SU-DHL-6 (cell line): Measurements from ENCODE around the gene NAA40.

Experiments
- EZH2phosphoT487 ChIP-seq: fragments of 200-600 bp; sonication (generic), shearing (Covaris generic); conservative IDR thresholded peaks from 2 replicates; pipeline ENCODE4 v1.6.1; 2018; ENCODE audit warnings: mild to moderate bottlenecking, antibody characterized with exemption, low read length, moderate library complexity, mixed read lengths
- TF ChIP-seq, protein P1 (sequence below): fragments of 200-600 bp; sonication (generic); IDR thresholded peaks from one replicate; pipeline ENCODE4 v1.5.1; 2017; ENCODE audit warnings: antibody characterized with exemption, mild to moderate bottlenecking, low read length, moderate library complexity; ENCODE audit not compliant: insufficient read depth, poor library complexity, severe bottlenecking

DNA sequence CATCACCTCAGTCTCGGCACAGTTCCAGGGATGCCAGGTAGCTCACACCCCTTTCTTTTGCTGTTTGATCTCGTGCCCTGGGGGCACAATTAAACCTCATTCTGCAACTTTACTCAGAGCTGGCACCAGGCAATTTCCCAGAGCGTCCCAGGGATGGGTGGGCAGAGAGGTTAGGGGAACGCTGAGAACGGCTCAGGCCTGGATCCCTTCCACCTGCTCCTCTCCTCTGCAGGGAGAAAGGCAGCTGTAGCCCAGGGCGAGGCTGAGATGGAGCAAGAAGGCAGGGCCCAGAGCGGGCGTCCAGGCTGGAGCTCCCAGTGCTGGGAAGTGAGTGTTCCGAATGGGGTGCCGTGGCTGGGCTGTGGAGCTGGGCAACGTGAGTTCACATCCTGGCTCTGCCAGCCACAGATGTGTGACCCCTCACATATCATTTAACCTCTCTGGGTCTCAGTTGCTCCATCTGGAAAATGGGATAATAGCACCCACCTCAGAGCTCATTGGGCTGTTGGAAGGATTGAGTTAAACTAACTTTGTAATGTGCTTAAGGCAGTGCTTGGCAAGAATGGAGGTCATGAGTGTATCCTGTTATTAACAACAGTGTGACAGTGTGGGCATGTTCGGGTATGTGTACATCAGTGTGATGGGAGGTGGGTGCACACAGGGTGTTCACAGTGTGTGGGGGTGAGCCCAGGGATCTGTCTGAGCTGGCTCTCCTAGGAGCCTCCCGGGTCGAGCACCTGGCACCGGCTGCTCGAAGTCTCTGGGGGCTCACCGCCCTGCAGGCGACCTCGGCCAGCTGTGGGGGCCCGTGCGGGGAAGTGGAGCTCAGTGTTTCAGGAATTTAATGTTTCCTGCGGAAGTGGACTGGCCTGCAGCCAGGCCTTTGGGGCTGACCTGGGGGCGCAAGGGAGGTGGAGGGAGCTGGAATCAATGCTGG is 63.0 kb downstream of the NAA40 start:
- TF ChIP-seq, protein P1, sequence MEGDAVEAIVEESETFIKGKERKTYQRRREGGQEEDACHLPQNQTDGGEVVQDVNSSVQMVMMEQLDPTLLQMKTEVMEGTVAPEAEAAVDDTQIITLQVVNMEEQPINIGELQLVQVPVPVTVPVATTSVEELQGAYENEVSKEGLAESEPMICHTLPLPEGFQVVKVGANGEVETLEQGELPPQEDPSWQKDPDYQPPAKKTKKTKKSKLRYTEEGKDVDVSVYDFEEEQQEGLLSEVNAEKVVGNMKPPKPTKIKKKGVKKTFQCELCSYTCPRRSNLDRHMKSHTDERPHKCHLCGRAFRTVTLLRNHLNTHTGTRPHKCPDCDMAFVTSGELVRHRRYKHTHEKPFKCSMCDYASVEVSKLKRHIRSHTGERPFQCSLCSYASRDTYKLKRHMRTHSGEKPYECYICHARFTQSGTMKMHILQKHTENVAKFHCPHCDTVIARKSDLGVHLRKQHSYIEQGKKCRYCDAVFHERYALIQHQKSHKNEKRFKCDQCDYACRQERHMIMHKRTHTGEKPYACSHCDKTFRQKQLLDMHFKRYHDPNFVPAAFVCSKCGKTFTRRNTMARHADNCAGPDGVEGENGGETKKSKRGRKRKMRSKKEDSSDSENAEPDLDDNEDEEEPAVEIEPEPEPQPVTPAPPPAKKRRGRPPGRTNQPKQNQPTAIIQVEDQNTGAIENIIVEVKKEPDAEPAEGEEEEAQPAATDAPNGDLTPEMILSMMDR, result no peak
- TF ChIP-seq EZH2phosphoT487, result no peak
